Liver (tissue), 9 donors: Measurements from ENCODE around the gene NOVA2. TPM values are rescaled to one million over a fixed set of nuclear protein-coding genes. Genes with fewer than 3 reads are reported as not detected.

Experiments
- DNase-seq: peaks from one replicate; pipeline ENCODE4 v3.0.0-alpha.2; 2017; ENCODE audit warnings: low spot score
- H3K27ac ChIP-seq, 2 donors: one replicate each; pipeline ENCODE4 v1.7.0; 2013; ENCODE audit warnings: inconsistent platforms in 2 of 2, low read length in 2 of 2, control low read depth in 1 of 2, low read depth in 1 of 2, mild to moderate bottlenecking in 1 of 2
- H3K27me3 ChIP-seq, 4 donors: one replicate each; pipeline versions ENCODE4 v1.6.1 to v1.7.0; 2013; ENCODE audit warnings: low read length in 3 of 4, inconsistent platforms in 1 of 4, mild to moderate bottlenecking in 1 of 4, moderate library complexity in 1 of 4; ENCODE audit not compliant: control insufficient read depth in 4 of 4, insufficient read depth in 4 of 4
- H3K36me3 ChIP-seq, 4 donors: one replicate each; pipeline versions ENCODE4 v1.6.1 to v1.7.0; 2013; ENCODE audit warnings: low read length in 3 of 4, mild to moderate bottlenecking in 3 of 4, low read depth in 1 of 4, moderate library complexity in 1 of 4; ENCODE audit not compliant: control insufficient read depth in 4 of 4, insufficient read depth in 3 of 4
- H3K4me1 ChIP-seq, 4 donors: one replicate each; pipeline versions ENCODE4 v1.6.1 to v1.7.0; 2013; ENCODE audit warnings: low read length in 3 of 4, mild to moderate bottlenecking in 3 of 4, moderate library complexity in 1 of 4; ENCODE audit not compliant: control insufficient read depth in 4 of 4, insufficient read depth in 4 of 4
- H3K4me3 ChIP-seq, 3 donors: one replicate each; pipeline versions ENCODE4 v1.6.1 to v1.7.0; 2013; ENCODE audit warnings: low read length in 3 of 3, control low read depth in 1 of 3, low read depth in 1 of 3, mild to moderate bottlenecking in 1 of 3
- H3K9ac ChIP-seq, 2 donors: one replicate each; pipeline ENCODE4 v1.7.0; 2013; ENCODE audit warnings: low read length in 2 of 2, mild to moderate bottlenecking in 2 of 2, moderate library complexity in 2 of 2, control low read depth in 1 of 2, low read depth in 1 of 2
- H3K9me3 ChIP-seq, 4 donors: one replicate each; pipeline versions ENCODE4 v1.6.1 to v1.7.0; 2013; ENCODE audit warnings: low read length in 3 of 4; ENCODE audit not compliant: control insufficient read depth in 4 of 4
- CTCF ChIP-seq: fragments of 150-350 bp; IDR thresholded peaks from 2 replicates; pipeline ENCODE4 v1.5.1; 2017; ENCODE audit warnings: improper control_type of control experiment, low read depth, low read length; ENCODE audit not compliant: missing input control
- EGR1 ChIP-seq, 2 donors: IDR thresholded peaks; 2 replicates each; pipeline ENCODE4 v1.6.1; 2016 to 2018; ENCODE audit warnings: antibody characterized with exemption in 2 of 2, low read depth in 2 of 2
- FOXA1 ChIP-seq: IDR thresholded peaks from 2 replicates; pipeline ENCODE4 v1.6.1; 2016; ENCODE audit warnings: antibody characterized with exemption
- FOXA2 ChIP-seq: IDR thresholded peaks from 2 replicates; pipeline ENCODE4 v1.6.1; 2016; ENCODE audit warnings: antibody characterized with exemption
- GABPA ChIP-seq, 2 donors: IDR thresholded peaks in 1 of 2; conservative IDR thresholded peaks in 1 of 2; 2 replicates each; pipeline ENCODE4 v1.6.1; 2016; ENCODE audit warnings: antibody characterized with exemption in 2 of 2, mild to moderate bottlenecking in 1 of 2, moderate library complexity in 1 of 2
- HNF4G ChIP-seq: IDR thresholded peaks from 2 replicates; pipeline ENCODE4 v1.6.1; 2016; ENCODE audit warnings: antibody characterized with exemption
- JUND ChIP-seq, 2 donors: IDR thresholded peaks; 2 replicates each; pipeline ENCODE4 v1.6.1; 2016; ENCODE audit warnings: antibody characterized with exemption in 2 of 2
- NR2F2 ChIP-seq: IDR thresholded peaks from 2 replicates; pipeline ENCODE4 v1.6.1; 2016; ENCODE audit warnings: antibody characterized with exemption
- RAD21 ChIP-seq, 2 donors: IDR thresholded peaks; 2 replicates each; pipeline ENCODE4 v1.6.1; 2016; ENCODE audit warnings: antibody characterized with exemption in 2 of 2, mild to moderate bottlenecking in 2 of 2
- RXRA ChIP-seq, 2 donors: IDR thresholded peaks; 2 replicates each; pipeline ENCODE4 v1.6.1; 2017 to 2018; ENCODE audit warnings: antibody characterized with exemption in 2 of 2, mild to moderate bottlenecking in 1 of 2
- SP1 ChIP-seq: IDR thresholded peaks from 2 replicates; pipeline ENCODE4 v1.6.1; 2018; ENCODE audit warnings: antibody characterized with exemption, mild to moderate bottlenecking
- TAF1 ChIP-seq: conservative IDR thresholded peaks from 2 replicates; pipeline ENCODE4 v1.6.1; 2016; ENCODE audit warnings: antibody characterized with exemption, mild to moderate bottlenecking
- ZBTB33 ChIP-seq: IDR thresholded peaks from 2 replicates; pipeline ENCODE4 v1.6.1; 2016; ENCODE audit warnings: antibody characterized with exemption
- WGBS: extraction: QIAGEN DNeasy Blood & Tissue Kit; methylation state at CpG from one replicate; pipeline ENCODE4 v1.1.7; 2013; 5-methylcytosine and 5-hydroxymethylcytosine counted together
- polyA plus RNA-seq, 2 donors: library from polyadenylated mRNA; stranded (reverse) in 1 of 2; unstranded in 1 of 2; fragments of 200-250 nt in 1 of 2; fragments of >200 nt in 1 of 2; fragmentation: Nextera tagmentation in 1 of 2; extraction: Ambion mirVana in 1 of 2; gene quantifications; one replicate each; pipeline versions ENCODE4 v1.2.1 to v1.2.3, GENCODE V29; 2013 to 2015
- total RNA-seq, 2 donors: library from RNA; depleted of rRNA; stranded (reverse); fragments of >200 nt; gene quantifications; one replicate each; pipeline ENCODE4 v1.2.3, GENCODE V29; 2014
- TF ChIP-seq, protein P1 (sequence below): IDR thresholded peaks from 2 replicates; pipeline ENCODE4 v1.6.1; 2016; ENCODE audit warnings: antibody characterized with exemption
- TF ChIP-seq, protein P2 (sequence below): IDR thresholded peaks from 2 replicates; pipeline ENCODE4 v1.6.1; 2016; ENCODE audit warnings: antibody characterized with exemption, mild to moderate bottlenecking
- TF ChIP-seq, protein P3 (sequence below): IDR thresholded peaks from 2 replicates; pipeline ENCODE4 v1.6.1; 2016; ENCODE audit warnings: antibody characterized with exemption
- donor health status: healthy.
- donor health status: healthy.
- donor health status: healthy.
- donor health status: healthy.
- donor health status: healthy.

NOVA2 gene
- total and polyA plus RNA-seq, 4 donors: 0.31 to 1.6 (median 0.42) TPM

DNA sequence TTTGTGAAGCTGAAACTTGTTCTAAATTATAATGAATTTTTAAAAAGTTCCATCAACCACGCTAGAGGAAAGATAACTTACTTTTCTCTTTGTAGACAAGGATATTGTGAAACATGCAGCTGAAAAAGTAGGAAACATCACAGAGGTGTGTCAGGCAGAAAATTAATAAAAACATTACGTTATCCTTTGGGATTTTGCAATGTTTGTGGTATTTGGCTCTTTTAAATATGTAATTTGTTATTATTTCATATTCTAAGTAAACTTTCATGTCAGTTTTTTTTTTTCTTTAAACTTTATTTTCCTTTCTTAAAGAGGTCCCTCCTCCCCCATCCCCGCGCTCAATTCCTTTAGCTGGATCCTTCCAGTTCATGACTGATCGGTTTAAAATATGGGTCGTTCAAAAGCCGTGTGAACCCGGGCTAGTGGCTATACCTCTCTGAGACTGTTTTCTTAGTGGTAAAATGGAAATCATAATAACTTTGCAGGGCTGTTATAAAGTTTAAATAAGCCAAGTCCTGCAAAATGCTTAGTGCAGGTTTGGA is 20.9 kb upstream of the NOVA2 start:
- Histone ChIP-seq H3K4me1 (peaks cover 0 to 12% (median 8%) of the 10 kb centered on the region in 4 donors), H3K27ac (no peak overlapping the region), H3K36me3 (no peaks in the 10 kb centered on the region), H3K27me3 (no peaks in the 10 kb centered on the region), H3K4me3 (peak overlapping the region; percentile 61 to 83 (median 77)), H3K9ac (peak overlapping the region; percentile 53 to 67), H3K9me3 (no peaks in the 10 kb centered on the region)
- 4% methylated on average over 8 of the region's 8 CpGs for WGBS
- DNase-seq: no peak
- no peak for TF ChIP-seq SP1
- no peak for TF ChIP-seq FOXA2
- TF ChIP-seq, protein P1, sequence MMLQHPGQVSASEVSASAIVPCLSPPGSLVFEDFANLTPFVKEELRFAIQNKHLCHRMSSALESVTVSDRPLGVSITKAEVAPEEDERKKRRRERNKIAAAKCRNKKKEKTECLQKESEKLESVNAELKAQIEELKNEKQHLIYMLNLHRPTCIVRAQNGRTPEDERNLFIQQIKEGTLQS: no peak
- TF ChIP-seq EGR1 (IDR thresholded peaks at IDR 0.05; ENCODE audit: low read depth in 2 of 2): no peak
- TF ChIP-seq RXRA (IDR thresholded peaks at IDR 0.05): no peak

DNA sequence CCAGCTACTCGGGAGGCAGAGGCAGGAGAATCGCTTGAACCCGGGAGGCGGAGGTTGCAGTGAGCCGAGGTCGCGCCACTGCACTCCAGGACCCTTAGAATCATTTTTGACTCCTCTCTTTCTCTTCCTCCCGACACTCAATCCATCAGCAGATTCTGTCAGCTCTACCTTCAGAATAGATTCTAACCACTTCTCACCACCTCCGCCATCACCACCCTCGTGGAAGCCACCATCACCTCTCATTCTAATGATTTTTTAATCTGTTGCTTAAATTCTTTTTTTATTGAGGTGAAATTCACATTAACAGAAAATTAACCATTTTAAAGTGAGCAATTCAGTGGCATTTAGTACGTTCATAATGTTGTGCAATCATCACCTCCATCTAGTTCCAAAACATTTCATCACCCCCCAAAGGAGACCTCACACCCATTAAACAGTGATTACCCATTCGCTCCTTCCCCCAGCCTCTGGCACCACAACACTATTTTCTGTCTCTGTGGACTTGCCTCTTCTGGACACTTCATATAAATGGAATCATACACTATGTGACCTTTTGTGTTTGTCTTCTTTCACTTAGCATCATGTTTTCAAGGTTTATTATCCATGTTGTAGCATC is 16.6 kb upstream of the NOVA2 start:
- Histone ChIP-seq H3K36me3 (no peaks in the 10 kb centered on the region), H3K9me3 (no peaks in the 10 kb centered on the region), H3K27me3 (no peaks in the 10 kb centered on the region), H3K4me3 (no peak overlapping the region), H3K9ac (no peak overlapping the region), H3K27ac (no peak overlapping the region), H3K4me1 (peaks cover 0 to 4% (median 2%) of the 10 kb centered on the region in 4 donors)
- no peak for DNase-seq
- no peak for TF ChIP-seq TAF1
- no peak for TF ChIP-seq CTCF
- WGBS: 84% methylated on average over 12 of the region's 12 CpGs

GRCh38 chr19:45985321-45985720 is 11.7 kb upstream of the NOVA2 start:
- Histone ChIP-seq H3K4me1 (no peaks in the 10 kb centered on the region), H3K9me3 (no peaks in the 10 kb centered on the region), H3K27me3 (peaks cover 0 to 3% (median 0%) of the 10 kb centered on the region in 4 donors), H3K36me3 (no peaks in the 10 kb centered on the region), H3K9ac (no peak overlapping the region), H3K4me3 (no peak overlapping the region), H3K27ac (no peak overlapping the region)
- TF ChIP-seq HNF4G: no peak
- no peak for TF ChIP-seq ZBTB33
- no peak for TF ChIP-seq SP1
- TF ChIP-seq RAD21 (IDR thresholded peaks at IDR 0.05): no peak
- no peak for TF ChIP-seq EGR1 (IDR thresholded peaks at IDR 0.05; ENCODE audit: low read depth in 2 of 2)
- TF ChIP-seq, protein P2, sequence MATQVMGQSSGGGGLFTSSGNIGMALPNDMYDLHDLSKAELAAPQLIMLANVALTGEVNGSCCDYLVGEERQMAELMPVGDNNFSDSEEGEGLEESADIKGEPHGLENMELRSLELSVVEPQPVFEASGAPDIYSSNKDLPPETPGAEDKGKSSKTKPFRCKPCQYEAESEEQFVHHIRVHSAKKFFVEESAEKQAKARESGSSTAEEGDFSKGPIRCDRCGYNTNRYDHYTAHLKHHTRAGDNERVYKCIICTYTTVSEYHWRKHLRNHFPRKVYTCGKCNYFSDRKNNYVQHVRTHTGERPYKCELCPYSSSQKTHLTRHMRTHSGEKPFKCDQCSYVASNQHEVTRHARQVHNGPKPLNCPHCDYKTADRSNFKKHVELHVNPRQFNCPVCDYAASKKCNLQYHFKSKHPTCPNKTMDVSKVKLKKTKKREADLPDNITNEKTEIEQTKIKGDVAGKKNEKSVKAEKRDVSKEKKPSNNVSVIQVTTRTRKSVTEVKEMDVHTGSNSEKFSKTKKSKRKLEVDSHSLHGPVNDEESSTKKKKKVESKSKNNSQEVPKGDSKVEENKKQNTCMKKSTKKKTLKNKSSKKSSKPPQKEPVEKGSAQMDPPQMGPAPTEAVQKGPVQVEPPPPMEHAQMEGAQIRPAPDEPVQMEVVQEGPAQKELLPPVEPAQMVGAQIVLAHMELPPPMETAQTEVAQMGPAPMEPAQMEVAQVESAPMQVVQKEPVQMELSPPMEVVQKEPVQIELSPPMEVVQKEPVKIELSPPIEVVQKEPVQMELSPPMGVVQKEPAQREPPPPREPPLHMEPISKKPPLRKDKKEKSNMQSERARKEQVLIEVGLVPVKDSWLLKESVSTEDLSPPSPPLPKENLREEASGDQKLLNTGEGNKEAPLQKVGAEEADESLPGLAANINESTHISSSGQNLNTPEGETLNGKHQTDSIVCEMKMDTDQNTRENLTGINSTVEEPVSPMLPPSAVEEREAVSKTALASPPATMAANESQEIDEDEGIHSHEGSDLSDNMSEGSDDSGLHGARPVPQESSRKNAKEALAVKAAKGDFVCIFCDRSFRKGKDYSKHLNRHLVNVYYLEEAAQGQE: no peak
- TF ChIP-seq, protein P1: no peak
- TF ChIP-seq, protein P3, sequence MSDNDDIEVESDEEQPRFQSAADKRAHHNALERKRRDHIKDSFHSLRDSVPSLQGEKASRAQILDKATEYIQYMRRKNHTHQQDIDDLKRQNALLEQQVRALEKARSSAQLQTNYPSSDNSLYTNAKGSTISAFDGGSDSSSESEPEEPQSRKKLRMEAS: no peak
- TF ChIP-seq NR2F2: no peak
- no peak for TF ChIP-seq JUND (IDR thresholded peaks at IDR 0.05)
- TF ChIP-seq GABPA (IDR thresholded peaks at IDR 0.05 in 1 of 2, conservative IDR thresholded peaks at IDR 0.05 in 1 of 2): no peak
- no peak for TF ChIP-seq FOXA1
- DNase-seq: no peak
- WGBS: 87% methylated on average over 7 of the region's 7 CpGs
